Fibroblast of the aortic adventitia (primary cell): Measurements from ENCODE around the gene DVL3. TPM values are rescaled to one million over a fixed set of nuclear protein-coding genes. Genes with fewer than 3 reads are reported as not detected.
A peak's percentile ranks its signal among the peaks of the same experiment; 100 is the strongest.

Source experiments
- DNase-seq: peaks from one replicate; pipeline ENCODE4 v3.0.0-alpha.2; 2010; ENCODE audit warnings: low read depth
- H3K4me3 ChIP-seq: 2 replicates; pipeline ENCODE4 v1.5.1; 2011; ENCODE audit warnings: low read depth, mild to moderate bottlenecking, control low read depth, low read length, moderate library complexity
- CTCF ChIP-seq: IDR thresholded peaks from 2 replicates; pipeline ENCODE4 v1.5.1; 2011; ENCODE audit warnings: mild to moderate bottlenecking, low read length, control low read depth, inconsistent platforms; ENCODE audit not compliant: insufficient read depth
- total RNA-seq: library from RNA; depleted of rRNA; stranded (reverse); fragments of >200 nt; gene quantifications from 2 replicates; pipeline ENCODE4 v1.2.3, GENCODE V29; 2012; ENCODE audit warnings: low replicate concordance

Gene DVL3
- total RNA-seq, 1 donor = 28.2 TPM

- no peak for DNase-seq
- no peak overlapping the region for H3K4me3 ChIP-seq
- TF ChIP-seq CTCF = no peak
Observed at GRCh38 chr3:184203526-184203925, 48.3 kb downstream of the DVL3 start.

GRCh38 chr3:184209146-184209923 is 54.2 kb downstream of the DVL3 start:
- no peak for DNase-seq
- TF ChIP-seq CTCF = no peak
- no peak overlapping the region for H3K4me3 ChIP-seq

- TF ChIP-seq CTCF = no peak
- H3K4me3 ChIP-seq = no peak overlapping the region
- DNase-seq = no peak
Observed at GRCh38 chr3:184211297-184211696, 56.1 kb downstream of the DVL3 start.

GRCh38 chr3:184211718-184212117 is 56.5 kb downstream of the DVL3 start:
- TF ChIP-seq CTCF = no peak
- no peak overlapping the region for H3K4me3 ChIP-seq
- DNase-seq = no peak

- DNase-seq = no peak
- H3K4me3 ChIP-seq = no peak overlapping the region
- no peak for TF ChIP-seq CTCF
Observed at GRCh38 chr3:184218814-184219213, 63.6 kb downstream of the DVL3 start.

GRCh38 chr3:184222521-184222920 is 67.3 kb downstream of the DVL3 start:
- H3K4me3 ChIP-seq = no peak overlapping the region
- TF ChIP-seq CTCF = no peak
- peak; percentile 64 for DNase-seq

Other genes with a start within 250 kb of the DVL3 start
- 21.2 and 24.2 TPM in 2 replicates for gene ABCC5, start 137.5 kb upstream of the DVL3 start, total RNA-seq
- not detected in 2 replicates for gene HTR3D, start 123.6 kb upstream of the DVL3 start, total RNA-seq
- gene HTR3C, start 102.3 kb upstream of the DVL3 start, total RNA-seq = not detected in 2 replicates
- not detected in 2 replicates for gene HTR3E, start 58.3 kb upstream of the DVL3 start, total RNA-seq
- 18.4 and 28.1 TPM in 2 replicates for gene EIF2B5, start 20.0 kb upstream of the DVL3 start, total RNA-seq
- gene AP2M1, start 19.5 kb downstream of the DVL3 start, total RNA-seq = 364 and 380 TPM in 2 replicates
- gene ABCF3, start 30.8 kb downstream of the DVL3 start, total RNA-seq = 32.4 and 49.4 TPM in 2 replicates
- 0.72 TPM in 1 of 2 replicates, not detected in the other for gene VWA5B2, start 74.2 kb downstream of the DVL3 start, total RNA-seq
- 12.2 and 34.0 TPM in 2 replicates for gene ALG3, start 93.6 kb downstream of the DVL3 start, total RNA-seq
- 1.6 and 2.5 TPM in 2 replicates for gene EEF1AKMT4, start 94.3 kb downstream of the DVL3 start, total RNA-seq
- 0.09 and 0.41 TPM in 2 replicates for gene CAMK2N2, start 106.2 kb downstream of the DVL3 start, total RNA-seq
- not detected in 2 replicates for gene ECE2, start 120.6 kb downstream of the DVL3 start, total RNA-seq
- gene PSMD2, start 143.9 kb downstream of the DVL3 start, total RNA-seq = 129 and 333 TPM in 2 replicates
- gene EIF4G1, start 159.2 kb downstream of the DVL3 start, total RNA-seq = 234 and 292 TPM in 2 replicates
- gene FAM131A, start 182.2 kb downstream of the DVL3 start, total RNA-seq = 14.0 and 19.1 TPM in 2 replicates
- 5.9 and 6.2 TPM in 2 replicates for gene CLCN2, start 206.2 kb downstream of the DVL3 start, total RNA-seq
- gene POLR2H, start 206.3 kb downstream of the DVL3 start, total RNA-seq = 70.1 and 127 TPM in 2 replicates
- gene THPO, start 222.8 kb downstream of the DVL3 start, total RNA-seq = 0.49 TPM in 1 of 2 replicates, not detected in the other
- gene CHRD, start 224.7 kb downstream of the DVL3 start, total RNA-seq = 0.36 and 4.6 TPM in 2 replicates